ENCODE measurements around the gene SPINK6.

The SPINK6 gene

GRCh38 chr5:148224117-148224742 lies 21.4 kb downstream of the SPINK6 start:
- DNase-seq (ENCODE audit: low read depth in 2 of 2): no peak

- no peak for DNase-seq (ENCODE audit: low read depth in 2 of 2)
Measured at GRCh38 chr5:148228392-148228984, 25.6 kb downstream of the SPINK6 start.

GRCh38 chr5:148229840-148230239 lies 27.0 kb downstream of the SPINK6 start:
- no peak for DNase-seq (ENCODE audit: low read depth in 2 of 2)

- no peak for DNase-seq (ENCODE audit: low read depth in 2 of 2)
Measured at GRCh38 chr5:148230240-148230639, 27.4 kb downstream of the SPINK6 start.

GRCh38 chr5:148237785-148238417 lies 35.1 kb downstream of the SPINK6 start:
- DNase-seq (ENCODE audit: low read depth in 2 of 2): no peak

- DNase-seq (ENCODE audit: low read depth in 2 of 2): no peak
Measured at GRCh38 chr5:148238418-148238794, 35.6 kb downstream of the SPINK6 start, which contains the start of gene MARCOL. TSS of gene MARCOL (plus strand) at chr5:148238525. CDS start at chr5:148238598, 73 bp downstream.

- no peak for DNase-seq (ENCODE audit: low read depth in 2 of 2)
Measured at GRCh38 chr5:148248894-148249293, 46.1 kb downstream of the SPINK6 start.

- DNase-seq (ENCODE audit: low read depth in 2 of 2): no peak
Measured at GRCh38 chr5:148255456-148255855, 52.6 kb downstream of the SPINK6 start.

- DNase-seq (ENCODE audit: low read depth in 2 of 2): no peak
Measured at GRCh38 chr5:148259288-148259687, 56.4 kb downstream of the SPINK6 start.

- DNase-seq (ENCODE audit: low read depth in 2 of 2): no peak
Measured at GRCh38 chr5:148261221-148261620, 58.4 kb downstream of the SPINK6 start.

Measured in stimulated activated CD8-positive, alpha-beta memory T cell treated with anti-CD3 and anti-CD28 coated beads, Interleukin-7, amount 100 ng/mL, for 4 hours (primary cell).